Activated CD4-positive, alpha-beta T cell treated with anti-CD3 and anti-CD28 coated beads, Interleukin-2, amount 10 ng/mL, durations not matched to agents 24 days and 14 days (primary cell): ENCODE data around the gene MTSS2. TPM values are rescaled to one million over a fixed set of nuclear protein-coding genes. Genes with fewer than 3 reads are reported as not detected.
"Not testable (repeated sequence)": the region's sequence is repeated elsewhere in the genome, so short reads cannot be mapped to it uniquely, and the experiment has no call there.

ENCODE experiments used
- DNase-seq: peaks from one replicate; pipeline ENCODE4 v3.0.0; 2022
- H3K27ac Mint-ChIP-seq: one replicate; pipeline ENCODE4 v1.8.0; 2022; ENCODE audit warnings: mild to moderate bottlenecking, mixed read lengths
- H3K27me3 Mint-ChIP-seq: one replicate; pipeline ENCODE4 v1.8.0; 2022; ENCODE audit warnings: mixed read lengths
- H3K36me3 Mint-ChIP-seq: one replicate; pipeline ENCODE4 v1.8.0; 2022; ENCODE audit warnings: low read depth, mild to moderate bottlenecking, mixed read lengths
- H3K4me1 Mint-ChIP-seq: one replicate; pipeline ENCODE4 v1.8.0; 2021; ENCODE audit warnings: mixed read lengths
- H3K4me3 Mint-ChIP-seq: one replicate; pipeline ENCODE4 v1.8.0; 2022; ENCODE audit warnings: mild to moderate bottlenecking, moderate library complexity, mixed read lengths
- H3K9me3 Mint-ChIP-seq: one replicate; pipeline ENCODE4 v1.8.0; 2021; ENCODE audit warnings: mixed read lengths
- intact Hi-C: fragments of 100-400 bp; cut with micrococcal nuclease; formaldehyde crosslinking; loops from one replicate; pipeline ENCODE4 v1.15.1; 2023
- total RNA-seq: library from RNA; stranded (reverse); gene quantifications from 2 replicates; pipeline ENCODE4 v1.2.3, GENCODE V29; 2022

Gene MTSS2
- total RNA-seq, 1 donor from 2014 or later = 3.7 TPM

DNA sequence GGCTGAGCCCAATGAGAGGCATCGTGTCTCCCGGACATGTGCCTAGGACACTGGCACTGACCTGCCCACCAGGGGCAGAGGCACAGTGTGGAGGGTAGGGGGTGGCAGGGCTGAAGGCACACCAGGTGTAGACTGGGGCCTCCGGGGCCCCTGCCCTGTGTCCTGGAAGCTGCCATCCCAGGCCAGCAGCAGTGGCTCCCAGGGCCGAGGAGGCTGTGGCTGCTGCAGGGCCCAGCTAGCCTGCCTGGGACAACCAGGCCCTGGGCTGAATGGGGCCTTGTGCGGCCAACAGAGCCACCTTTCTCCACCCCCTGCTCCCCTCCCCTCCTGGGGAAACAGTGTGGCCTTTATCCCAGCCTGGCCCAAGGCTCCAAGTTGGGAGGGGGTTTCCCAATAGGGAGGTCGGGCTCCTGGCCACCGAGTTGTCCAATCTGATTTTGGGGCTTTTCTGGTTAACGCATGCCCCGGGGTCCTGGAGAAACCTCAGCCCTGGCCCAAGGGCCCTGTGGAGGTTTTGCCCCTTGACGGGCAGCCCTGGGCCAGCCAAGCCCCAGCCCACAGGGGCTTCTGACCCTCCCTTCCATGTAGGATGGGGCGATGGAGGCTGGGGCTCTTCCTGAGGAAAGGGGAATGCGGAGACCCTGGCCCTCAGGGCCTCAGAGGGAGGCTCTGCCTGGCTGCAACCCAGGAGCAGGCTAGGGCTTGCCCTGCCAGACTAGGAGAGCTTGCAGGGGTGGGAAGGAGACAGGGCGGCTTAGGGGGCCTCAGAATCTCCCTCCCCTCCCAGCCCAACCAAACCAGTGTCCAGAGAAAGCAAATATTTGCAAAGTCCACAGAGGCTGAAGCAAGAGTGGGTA lies 4.2 kb downstream of the MTSS2 start:
- peaks cover 2% of the 10 kb centered on the region for H3K4me1 Mint-ChIP-seq
- DNase-seq = no peak
- intact Hi-C loops = no loop called here
- no peak overlapping the region for H3K4me3 Mint-ChIP-seq
- no peak overlapping the region for H3K27ac Mint-ChIP-seq
- peaks cover 22% of the 10 kb centered on the region for H3K27me3 Mint-ChIP-seq
- H3K9me3 Mint-ChIP-seq = no peaks in the 10 kb centered on the region
- no peaks in the 10 kb centered on the region for H3K36me3 Mint-ChIP-seq

DNA sequence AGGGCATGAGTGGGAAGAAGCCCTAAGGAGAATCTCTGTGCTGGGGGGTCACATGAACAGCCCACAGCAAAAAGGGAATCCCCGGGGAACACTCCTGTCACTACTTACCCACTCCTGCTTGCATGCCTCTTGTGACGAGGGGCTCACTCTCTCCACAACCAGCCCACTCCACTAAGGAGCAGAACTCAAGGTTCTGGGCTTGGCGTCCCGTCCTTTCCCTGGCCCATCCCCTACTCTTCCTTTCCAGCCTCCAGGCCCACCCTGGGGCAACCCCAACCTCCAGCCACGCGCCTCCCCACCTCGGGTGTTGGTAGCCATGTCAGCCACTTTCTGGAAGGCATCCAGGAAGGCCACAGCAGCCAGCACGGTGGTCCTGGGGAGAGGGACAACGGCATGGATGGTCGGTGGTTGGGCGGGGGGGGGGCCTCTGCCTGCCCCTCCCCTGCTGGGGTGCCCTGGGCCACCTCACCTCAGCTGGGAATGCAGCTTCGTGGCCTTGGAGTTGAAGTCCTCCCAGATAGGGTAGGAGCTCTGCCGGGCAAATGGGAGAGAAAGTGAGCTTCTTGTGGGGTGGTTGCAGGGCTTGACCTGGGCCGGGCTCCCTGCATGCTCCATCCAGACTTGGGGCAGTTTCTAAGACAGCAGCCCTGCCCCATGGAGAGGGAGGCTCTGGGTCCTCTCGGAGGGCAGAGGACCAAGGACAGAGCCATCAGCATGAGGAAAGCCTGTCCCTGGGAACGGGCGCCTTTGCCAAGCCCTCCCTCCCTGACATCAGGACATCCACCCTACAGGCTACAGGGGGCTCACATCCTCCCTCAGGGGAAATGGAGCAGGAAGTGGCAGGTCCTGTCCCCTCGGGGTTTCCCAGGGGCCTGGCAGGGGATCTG lies 5.1 kb downstream of the MTSS2 start:
- Mint-ChIP-seq H3K9me3 (no peaks in the 10 kb centered on the region), H3K4me3 (no peak overlapping the region), H3K36me3 (no peaks in the 10 kb centered on the region), H3K27me3 (peaks cover 18% of the 10 kb centered on the region), H3K4me1 (peaks cover 2% of the 10 kb centered on the region), H3K27ac (no peak overlapping the region)
- no peak for DNase-seq
- intact Hi-C loops = loop anchor here (1.0 kb wide), 1 partner anchor 91 kb away; no protein-coding TSS in a partner anchor

DNA sequence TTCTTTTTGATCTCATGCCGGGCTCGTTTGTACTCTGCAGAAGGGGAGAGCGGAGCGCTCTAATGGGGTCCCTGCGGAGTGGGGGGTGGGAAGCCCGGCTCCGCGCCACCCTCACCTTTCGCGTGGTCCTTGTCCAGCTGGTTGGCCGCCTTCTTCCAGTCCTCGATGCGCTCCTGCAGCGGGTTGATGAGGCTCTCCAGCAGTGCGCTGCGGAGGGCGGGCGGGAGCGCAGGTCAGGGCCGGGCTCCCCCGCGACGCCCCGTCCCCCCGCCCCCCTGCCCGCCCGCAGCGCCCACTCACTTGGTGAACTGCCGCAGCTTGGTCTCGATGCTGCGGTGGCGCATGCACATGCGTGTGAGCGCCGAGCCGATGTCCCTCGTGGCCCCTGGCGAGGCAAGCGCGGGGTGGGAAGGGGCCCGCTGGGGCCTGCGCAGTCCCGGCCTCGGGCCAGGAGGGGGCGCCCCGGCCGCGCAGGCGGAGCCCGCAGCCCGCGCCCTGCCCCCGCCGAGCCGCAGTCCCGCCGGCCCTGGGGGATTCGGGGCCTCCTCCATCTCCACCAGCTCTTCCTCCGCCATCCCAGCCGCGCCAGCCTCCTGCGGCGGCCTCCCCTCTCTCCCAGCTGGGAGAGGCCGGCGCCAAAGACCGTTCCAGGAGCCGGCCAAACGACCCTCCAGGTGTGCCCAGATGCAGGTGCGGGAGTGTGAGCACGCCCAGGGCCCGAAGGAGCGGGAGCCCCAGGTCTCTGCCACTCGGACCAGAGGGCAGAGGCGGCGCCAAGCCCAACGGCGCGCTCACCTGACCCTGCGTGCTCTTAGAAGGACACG lies 6.0 kb downstream of the MTSS2 start:
- peaks cover 2% of the 10 kb centered on the region for H3K4me1 Mint-ChIP-seq
- H3K9me3 Mint-ChIP-seq = no peaks in the 10 kb centered on the region
- peaks cover 15% of the 10 kb centered on the region for H3K27me3 Mint-ChIP-seq
- DNase-seq = peak; percentile 64
- no peak overlapping the region for H3K27ac Mint-ChIP-seq
- no peak overlapping the region for H3K4me3 Mint-ChIP-seq
- no peaks in the 10 kb centered on the region for H3K36me3 Mint-ChIP-seq
- intact Hi-C loops = loop anchor here (1.0 kb wide), 1 partner anchor 91 kb away; no protein-coding TSS in a partner anchor

DNA sequence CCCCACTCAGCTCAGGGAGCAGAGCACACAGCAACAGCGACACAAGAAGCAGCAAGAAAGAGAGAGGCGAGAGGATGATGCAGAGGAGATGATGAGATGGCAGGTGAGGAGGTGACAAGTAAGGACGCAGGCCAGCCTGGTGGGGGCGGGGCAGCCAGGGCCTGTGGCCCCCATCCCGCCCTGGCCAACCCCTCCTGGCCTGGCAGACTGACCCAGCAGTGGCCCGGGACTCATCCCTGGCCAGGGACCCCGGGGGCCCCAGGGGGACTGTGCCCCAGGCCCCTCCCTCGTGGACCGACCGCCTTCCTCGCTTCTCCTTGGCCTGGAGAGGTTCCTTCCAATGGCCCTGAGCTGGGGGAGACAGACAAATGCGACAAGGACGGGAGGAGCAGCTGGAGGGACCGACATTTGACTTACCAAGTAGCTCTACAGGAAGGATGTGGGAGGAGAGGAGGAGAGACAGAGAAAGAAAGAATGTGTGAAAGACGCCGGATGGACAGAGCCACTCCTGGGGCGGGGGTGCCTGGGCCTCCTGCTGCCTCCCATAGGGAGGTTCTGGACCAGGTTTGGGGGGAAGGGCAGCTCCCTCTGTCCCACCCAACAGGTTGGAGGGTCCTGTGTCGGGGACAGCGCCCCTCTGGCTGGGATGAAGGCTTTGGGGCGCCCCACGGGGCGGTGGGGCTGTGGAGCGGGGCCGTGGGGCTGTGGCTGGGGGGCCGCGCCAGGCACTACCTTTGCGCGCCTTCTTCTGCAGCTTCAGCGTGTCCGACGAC lies 6.8 kb downstream of the MTSS2 start:
- H3K9me3 Mint-ChIP-seq = no peaks in the 10 kb centered on the region
- peaks cover 2% of the 10 kb centered on the region for H3K4me1 Mint-ChIP-seq
- H3K36me3 Mint-ChIP-seq = no peaks in the 10 kb centered on the region
- intact Hi-C loops = no loop called here
- DNase-seq = no peak
- no peak overlapping the region for H3K27ac Mint-ChIP-seq
- peaks cover 10% of the 10 kb centered on the region for H3K27me3 Mint-ChIP-seq
- no peak overlapping the region for H3K4me3 Mint-ChIP-seq

DNA sequence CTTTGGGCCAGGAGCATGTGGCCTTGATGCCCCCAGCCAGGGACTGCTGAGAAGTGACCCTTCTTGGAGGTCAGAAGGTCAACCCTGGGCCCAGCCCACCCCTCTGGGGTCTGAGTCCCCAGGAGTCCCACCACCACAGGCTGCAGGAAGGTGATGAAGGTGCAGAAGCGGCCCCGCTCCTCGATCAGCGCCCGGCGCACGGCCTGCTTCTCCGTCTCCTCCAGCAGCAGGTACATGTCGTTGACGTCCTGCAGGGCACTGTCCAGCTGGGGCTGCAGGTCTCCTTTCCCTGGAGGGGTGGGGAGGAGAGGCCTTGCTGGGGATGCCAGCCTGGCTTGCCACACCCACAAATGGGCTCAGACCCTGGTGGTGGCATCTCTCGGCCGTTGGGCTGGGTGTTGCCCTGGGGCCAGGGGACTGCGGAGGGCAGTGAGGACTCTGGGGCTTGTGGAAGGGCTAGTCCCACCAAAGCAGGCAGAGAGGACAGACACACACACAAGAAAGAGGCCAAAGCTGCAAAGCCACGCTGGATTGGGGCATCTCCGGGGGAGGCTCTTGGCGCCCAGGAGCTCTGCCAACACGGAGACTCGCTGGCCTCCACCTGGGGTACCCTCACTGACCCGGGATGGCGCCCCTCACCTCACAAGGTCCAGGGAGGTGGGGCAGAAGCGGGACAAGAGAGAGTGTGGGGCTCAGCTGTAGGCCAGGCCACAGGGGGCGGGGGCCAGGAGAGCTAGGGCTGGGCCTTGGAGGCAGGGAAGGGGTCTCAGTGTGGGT lies 7.5 kb downstream of the MTSS2 start:
- Mint-ChIP-seq H3K4me3 (no peak overlapping the region), H3K4me1 (peaks cover 2% of the 10 kb centered on the region), H3K9me3 (no peaks in the 10 kb centered on the region), H3K27me3 (peaks cover 5% of the 10 kb centered on the region), H3K27ac (no peak overlapping the region), H3K36me3 (no peaks in the 10 kb centered on the region)
- intact Hi-C loops = no loop called here
- no peak for DNase-seq

DNA sequence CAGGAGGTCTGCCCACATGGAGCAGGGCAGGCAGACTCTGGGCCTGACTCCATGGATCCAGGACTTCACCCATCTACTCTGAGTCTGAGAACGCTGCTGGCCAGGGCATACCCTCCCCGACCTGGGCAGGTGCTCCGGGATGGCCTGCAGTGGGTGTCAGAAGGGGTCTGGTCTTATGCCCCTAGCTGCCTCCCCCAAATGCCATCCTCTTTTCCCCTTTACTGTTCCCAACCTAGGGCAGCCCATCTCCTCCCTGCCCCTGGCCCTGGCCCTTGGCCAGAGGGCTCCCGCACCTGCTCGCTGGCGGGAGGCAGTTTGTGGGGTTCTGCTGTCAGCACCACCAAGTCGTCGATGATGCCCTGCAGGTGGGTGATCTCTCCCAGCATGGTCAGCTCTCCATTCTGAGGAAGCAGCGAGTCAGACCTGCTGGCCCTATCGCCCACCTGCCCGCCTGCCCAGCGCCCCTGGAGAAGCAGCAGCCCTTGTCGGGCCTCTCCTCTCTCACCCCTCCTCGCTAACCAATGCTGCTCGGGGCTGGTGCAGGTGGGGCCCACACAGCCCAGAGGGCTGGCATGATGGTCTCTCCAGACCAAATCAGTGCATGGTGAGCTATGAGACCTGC lies 8.2 kb downstream of the MTSS2 start:
- H3K9me3 Mint-ChIP-seq = no peaks in the 10 kb centered on the region
- H3K4me1 Mint-ChIP-seq = peaks cover 2% of the 10 kb centered on the region
- DNase-seq = no peak
- peaks cover 3% of the 10 kb centered on the region for H3K27me3 Mint-ChIP-seq
- H3K4me3 Mint-ChIP-seq = no peak overlapping the region
- no peaks in the 10 kb centered on the region for H3K36me3 Mint-ChIP-seq
- no peak overlapping the region for H3K27ac Mint-ChIP-seq
- intact Hi-C loops = no loop called here

DNA sequence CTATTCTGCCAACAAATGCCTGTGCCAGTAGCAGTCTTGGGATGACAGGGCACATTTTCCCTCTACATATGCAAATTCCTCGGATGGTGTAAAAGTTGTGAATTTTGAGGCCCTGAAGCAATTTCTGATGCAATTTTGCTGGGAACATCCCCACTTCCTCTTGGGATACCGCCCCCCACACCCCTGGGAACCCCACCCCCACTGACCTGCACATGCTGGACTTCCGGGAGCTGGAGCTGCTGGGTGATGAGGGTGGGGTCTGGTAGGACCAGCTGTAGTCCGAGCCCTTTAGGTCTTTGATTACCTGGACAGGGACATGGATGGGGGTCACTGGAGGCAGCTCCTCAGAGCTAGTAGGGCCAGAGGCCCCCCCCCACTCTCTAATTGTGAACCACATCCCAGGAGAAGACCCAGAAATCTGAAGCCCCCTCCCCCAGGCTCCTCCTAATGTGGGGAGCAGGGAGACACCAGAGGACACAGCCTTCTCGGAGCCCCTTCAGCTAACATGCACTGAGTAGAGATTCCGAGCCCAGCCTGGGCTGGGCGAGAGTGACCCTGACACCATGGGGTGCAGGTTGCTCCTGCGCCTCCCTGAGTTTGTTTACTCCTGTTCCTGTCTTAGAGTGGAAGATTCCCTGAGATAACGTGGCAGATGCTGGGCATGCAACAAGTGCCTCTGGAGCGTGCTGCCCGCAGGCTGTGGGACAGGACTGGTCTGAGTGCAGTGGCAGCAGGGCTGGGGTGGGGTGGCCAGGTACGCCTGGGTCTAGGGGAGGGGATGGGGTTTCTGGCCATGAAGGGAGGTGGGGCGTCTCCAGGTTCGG lies 9.0 kb downstream of the MTSS2 start:
- Mint-ChIP-seq H3K27ac (no peak overlapping the region), H3K4me3 (no peak overlapping the region), H3K4me1 (peaks cover 2% of the 10 kb centered on the region), H3K9me3 (no peaks in the 10 kb centered on the region), H3K27me3 (no peaks in the 10 kb centered on the region), H3K36me3 (no peaks in the 10 kb centered on the region)
- intact Hi-C loops = no loop called here
- DNase-seq = no peak

DNA sequence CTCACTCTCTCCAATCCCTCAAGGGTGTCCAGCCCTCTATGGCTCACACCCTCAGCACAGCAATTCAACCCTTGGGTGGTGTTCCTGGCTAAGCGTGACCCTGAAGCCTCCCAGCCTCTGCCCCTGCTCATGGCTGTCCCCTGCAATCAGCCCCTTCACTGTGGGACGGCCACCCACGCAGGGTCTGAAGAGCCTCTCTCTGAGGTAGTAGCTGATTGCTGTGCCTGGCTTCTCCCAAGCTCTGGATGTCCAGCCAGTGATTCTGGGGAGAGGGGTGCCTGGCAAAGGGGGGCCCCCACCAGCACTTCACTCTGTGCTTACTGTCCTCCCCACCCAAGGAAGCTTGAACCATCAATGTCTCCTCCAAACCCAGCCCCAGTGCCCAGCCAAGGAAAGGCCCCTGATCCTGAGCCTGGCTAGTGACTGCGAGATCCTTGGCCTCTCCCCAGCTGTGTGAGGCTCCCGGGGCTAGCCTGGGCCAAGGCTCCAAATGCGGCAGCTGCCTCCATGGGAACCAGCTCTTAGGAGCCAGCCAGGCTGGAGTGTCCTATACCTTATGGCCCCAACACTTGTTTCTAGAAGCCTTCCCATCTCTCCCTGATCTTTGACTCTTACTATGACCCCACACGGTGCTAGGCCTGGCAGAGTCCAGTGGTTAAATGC lies 9.9 kb downstream of the MTSS2 start:
- no peak for DNase-seq
- no peaks in the 10 kb centered on the region for H3K27me3 Mint-ChIP-seq
- peaks cover 2% of the 10 kb centered on the region for H3K4me1 Mint-ChIP-seq
- intact Hi-C loops = no loop called here
- H3K36me3 Mint-ChIP-seq = no peaks in the 10 kb centered on the region
- no peaks in the 10 kb centered on the region for H3K9me3 Mint-ChIP-seq
- no peak overlapping the region for H3K27ac Mint-ChIP-seq
- H3K4me3 Mint-ChIP-seq = no peak overlapping the region

DNA sequence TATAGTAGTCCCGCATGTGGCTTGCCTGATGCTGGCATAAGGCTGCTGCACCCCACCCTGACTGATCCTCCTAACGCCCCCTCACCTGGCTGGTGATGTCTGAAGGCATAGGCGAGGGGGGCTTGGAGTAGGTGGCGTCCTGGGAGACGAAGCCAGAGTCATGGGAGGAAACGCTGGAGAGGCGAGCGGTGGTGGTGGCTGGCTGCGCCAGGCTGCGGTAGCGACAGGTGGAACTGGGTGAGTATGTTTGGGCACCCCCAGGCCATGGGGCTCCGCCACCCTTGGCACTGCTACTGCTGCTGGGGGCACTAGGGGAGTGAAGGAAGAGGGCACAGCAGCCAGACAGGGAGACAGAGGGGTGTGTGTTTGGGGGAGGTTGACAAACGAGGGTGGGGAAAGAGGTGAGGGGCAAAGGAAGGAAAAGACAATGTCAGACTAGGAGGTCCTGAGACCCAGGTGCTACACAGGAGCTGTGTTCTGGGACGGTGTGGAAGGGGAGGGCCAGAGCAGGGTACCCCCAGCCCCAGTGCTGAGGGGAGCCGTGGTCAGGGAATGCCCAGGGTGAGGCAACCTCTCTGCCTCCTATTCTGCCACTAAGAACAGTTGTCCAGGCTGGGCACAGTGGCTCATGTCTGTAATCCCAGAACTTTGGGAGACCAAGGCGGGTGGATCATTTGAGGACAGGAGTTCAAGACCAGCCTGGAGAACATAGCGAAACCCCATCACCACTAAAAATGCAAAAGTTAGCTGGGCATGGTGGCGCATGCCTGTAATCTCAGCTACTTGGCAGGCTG lies 11.4 kb downstream of the MTSS2 start:
- intact Hi-C loops = no loop called here
- DNase-seq = no peak
- Mint-ChIP-seq H3K27me3 (no peaks in the 10 kb centered on the region), H3K9me3 (no peaks in the 10 kb centered on the region), H3K4me1 (peaks cover 2% of the 10 kb centered on the region), H3K36me3 (no peaks in the 10 kb centered on the region), H3K27ac (no peak overlapping the region), H3K4me3 (no peak overlapping the region)

DNA sequence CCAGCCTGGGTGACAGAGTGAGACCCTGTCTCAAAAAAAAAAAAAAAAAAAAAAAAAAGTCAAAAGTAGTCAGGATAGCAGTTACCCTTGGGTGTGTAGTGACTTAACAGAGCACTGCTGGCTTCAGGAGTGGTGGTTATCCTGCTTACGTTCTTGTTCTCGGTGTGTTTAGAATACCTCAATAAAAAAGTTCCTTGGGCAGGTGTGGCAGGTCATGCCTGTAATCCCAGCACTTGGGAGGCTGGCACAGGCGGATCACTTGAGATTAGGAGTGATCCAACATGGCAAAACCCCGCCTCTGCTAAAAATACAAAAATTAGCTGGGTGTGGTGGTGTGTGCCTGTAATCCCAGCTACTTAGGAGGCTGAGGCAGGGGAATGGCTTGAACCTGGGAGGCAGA lies 14.9 kb downstream of the MTSS2 start:
- H3K4me3 Mint-ChIP-seq, intact Hi-C loops, H3K36me3 Mint-ChIP-seq, H3K27me3 Mint-ChIP-seq, H3K27ac Mint-ChIP-seq, DNase-seq, H3K9me3 Mint-ChIP-seq, H3K4me1 Mint-ChIP-seq: not testable (repeated sequence)

DNA sequence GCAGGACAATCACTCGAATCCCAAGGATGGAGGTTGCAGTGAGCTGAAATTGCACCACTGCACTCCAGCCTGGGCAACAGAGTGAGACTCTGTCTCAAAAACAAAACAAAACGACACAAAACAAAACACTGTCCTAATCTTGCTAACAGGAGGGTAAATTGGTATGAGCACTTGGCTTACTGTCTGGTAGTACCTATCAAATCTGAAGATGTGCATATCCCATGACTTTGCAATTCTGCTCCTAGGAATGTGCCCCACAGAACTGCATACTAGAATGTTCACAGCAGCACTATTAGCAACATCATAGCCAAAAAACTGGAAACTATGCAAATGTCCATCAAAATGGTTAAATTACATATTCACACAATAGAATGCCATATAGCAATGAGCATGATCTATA lies 15.7 kb downstream of the MTSS2 start:
- Mint-ChIP-seq H3K9me3 (no peaks in the 10 kb centered on the region), H3K4me1 (no peaks in the 10 kb centered on the region), H3K4me3 (no peak overlapping the region), H3K36me3 (no peaks in the 10 kb centered on the region), H3K27me3 (no peaks in the 10 kb centered on the region), H3K27ac (no peak overlapping the region)
- no peak for DNase-seq
- intact Hi-C loops = no loop called here
